ENCODE results near the gene BPI.

Gene BPI

GRCh38 chr20:38295811-38296210 is 8.1 kb upstream of the BPI start:
- DNase-seq (ENCODE audit: low read depth), result no peak
- H3K4me3 ChIP-seq (ENCODE audit: control insufficient read depth, low read depth, low read length), result no peak overlapping the region
- TF ChIP-seq CTCF (conservative IDR thresholded peaks at IDR 0.05; ENCODE audit: control insufficient read depth, insufficient read depth, low read depth, low read length), result no peak

DNA sequence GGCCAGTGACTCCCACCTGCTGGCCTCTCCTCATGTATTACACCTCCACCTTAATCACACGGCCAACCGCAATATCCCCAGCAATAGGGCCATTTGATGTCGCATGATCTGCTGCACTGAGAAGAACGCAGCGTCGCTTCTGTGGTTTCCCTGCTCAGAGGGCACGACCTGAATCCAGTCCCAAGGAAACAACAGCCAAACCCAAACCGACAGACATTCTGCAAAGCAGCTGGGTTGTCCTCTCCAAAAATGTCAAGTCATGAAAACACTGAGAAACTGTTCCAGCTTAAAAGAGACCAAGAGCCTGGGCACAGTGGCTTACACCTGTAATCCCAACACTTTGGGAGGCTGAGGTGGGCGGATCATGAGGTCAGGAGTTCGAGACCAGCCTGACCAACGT is 7.5 kb upstream of the BPI start:
- DNase-seq (ENCODE audit: low read depth), result no peak
- H3K4me3 ChIP-seq (ENCODE audit: control insufficient read depth, low read depth, low read length), result no peak overlapping the region
- TF ChIP-seq CTCF (conservative IDR thresholded peaks at IDR 0.05; ENCODE audit: control insufficient read depth, insufficient read depth, low read depth, low read length), result no peak

- TF ChIP-seq CTCF (conservative IDR thresholded peaks at IDR 0.05; ENCODE audit: control insufficient read depth, insufficient read depth, low read depth, low read length), result no peak
- DNase-seq (ENCODE audit: low read depth), result no peak
- H3K4me3 ChIP-seq (ENCODE audit: control insufficient read depth, low read depth, low read length), result no peak overlapping the region
Measured at GRCh38 chr20:38297916-38298674, 5.9 kb upstream of the BPI start.

- no peak overlapping the region for H3K4me3 ChIP-seq (ENCODE audit: control insufficient read depth, low read depth, low read length)
- TF ChIP-seq CTCF (conservative IDR thresholded peaks at IDR 0.05; ENCODE audit: control insufficient read depth, insufficient read depth, low read depth, low read length), result no peak
- DNase-seq (ENCODE audit: low read depth), result peak; percentile 60
Measured at GRCh38 chr20:38298768-38299288, 5.1 kb upstream of the BPI start.

GRCh38 chr20:38299963-38300362 is 4.0 kb upstream of the BPI start:
- no peak for TF ChIP-seq CTCF (conservative IDR thresholded peaks at IDR 0.05; ENCODE audit: control insufficient read depth, insufficient read depth, low read depth, low read length)
- DNase-seq (ENCODE audit: low read depth), result no peak
- H3K4me3 ChIP-seq (ENCODE audit: control insufficient read depth, low read depth, low read length), result no peak overlapping the region

- TF ChIP-seq CTCF (conservative IDR thresholded peaks at IDR 0.05; ENCODE audit: control insufficient read depth, insufficient read depth, low read depth, low read length), result no peak
- H3K4me3 ChIP-seq (ENCODE audit: control insufficient read depth, low read depth, low read length), result no peak overlapping the region
- no peak for DNase-seq (ENCODE audit: low read depth)
Measured at GRCh38 chr20:38300438-38300837, 3.5 kb upstream of the BPI start.

Data from fibroblast of mammary gland (primary cell).